OCI-LY1 (cell line): ENCODE data around the gene ATP6V1A.

Experiments
- H2AFZ ChIP-seq: fragments of 200-600 bp; sonication (generic), shearing (Covaris generic); 2 replicates; pipeline ENCODE4 v1.6.0; 2014; ENCODE audit warnings: antibody characterized with exemption, mild to moderate bottlenecking, low read length
- H3F3A ChIP-seq: fragments of 200-600 bp; sonication (generic), shearing (Covaris generic); 2 replicates; pipeline ENCODE4 v1.6.0; 2014; ENCODE audit warnings: mild to moderate bottlenecking, antibody characterized with exemption, low read length, moderate library complexity; ENCODE audit not compliant: insufficient read depth
- H3K27ac ChIP-seq: fragments of 200-600 bp; sonication (generic); 2 replicates; pipeline ENCODE4 v1.5.1; 2014; ENCODE audit warnings: low read length, mixed run types, mild to moderate bottlenecking, low read depth; ENCODE audit not compliant: poor library complexity, severe bottlenecking
- H3K27me3 ChIP-seq: fragments of 200-600 bp; sonication (generic); 2 replicates; pipeline ENCODE4 v1.6.0; 2014; ENCODE audit warnings: antibody characterized with exemption, mild to moderate bottlenecking, low read length, moderate library complexity; ENCODE audit not compliant: insufficient read depth
- H3K36me3 ChIP-seq: fragments of 200-600 bp; sonication (generic); 2 replicates; pipeline ENCODE4 v1.6.1; 2014; ENCODE audit warnings: mild to moderate bottlenecking, antibody characterized with exemption, low read length, moderate library complexity, mixed read lengths; ENCODE audit not compliant: insufficient read depth
- H3K4me1 ChIP-seq: fragments of 200-600 bp; sonication (generic); 2 replicates; pipeline ENCODE4 v1.5.1; 2014; ENCODE audit warnings: mild to moderate bottlenecking, low read length, moderate library complexity; ENCODE audit not compliant: insufficient read depth, severe bottlenecking
- H3K4me2 ChIP-seq: fragments of 200-600 bp; sonication (generic), shearing (Covaris generic); 2 replicates; pipeline ENCODE4 v1.6.1; 2014; ENCODE audit warnings: low read length
- H3K4me3 ChIP-seq: fragments of 200-600 bp; sonication (generic); 2 replicates; pipeline ENCODE4 v1.5.1; 2014; ENCODE audit warnings: low read length, low read depth, mild to moderate bottlenecking, mixed read lengths; ENCODE audit not compliant: poor library complexity, severe bottlenecking
- H3K79me2 ChIP-seq: fragments of 200-600 bp; shearing (Covaris generic); 2 replicates; pipeline ENCODE4 v1.6.1; 2016; ENCODE audit warnings: mixed run types, low read length, mixed read lengths; ENCODE audit not compliant: insufficient read depth
- H3K9ac ChIP-seq: fragments of 200-600 bp; sonication (generic), shearing (Covaris generic); 2 replicates; pipeline ENCODE4 v1.6.1; 2014; ENCODE audit warnings: mild to moderate bottlenecking, low read length, mixed read lengths
- H3K9me2 ChIP-seq: fragments of 200-600 bp; sonication (generic), shearing (Covaris generic); 2 replicates; pipeline ENCODE4 v1.6.1; 2014; ENCODE audit warnings: low read depth, mild to moderate bottlenecking, low read length, mixed read lengths
- H3K9me3 ChIP-seq: fragments of 200-600 bp; shearing (Covaris generic); 2 replicates; pipeline ENCODE4 v1.6.1; 2014; ENCODE audit warnings: low read length, mixed read lengths
- H4K20me1 ChIP-seq: fragments of 200-600 bp; sonication (generic), shearing (Covaris generic); 2 replicates; pipeline ENCODE4 v1.6.0; 2016; ENCODE audit warnings: mild to moderate bottlenecking, low read length; ENCODE audit not compliant: insufficient read depth
- EZH2 ChIP-seq: fragments of 200-600 bp; sonication (generic), shearing (Covaris generic); IDR thresholded peaks from 2 replicates; pipeline ENCODE4 v1.8.0; 2017; ENCODE audit warnings: borderline replicate concordance, mixed run types, mild to moderate bottlenecking, antibody characterized with exemption, low read length, moderate library complexity, mixed read lengths
- TF ChIP-seq, protein P1 (sequence below): fragments of 200-600 bp; sonication (generic), shearing (Covaris generic); IDR thresholded peaks from 2 replicates; pipeline ENCODE4 v1.5.1; 2017; ENCODE audit warnings: mild to moderate bottlenecking, antibody characterized with exemption, low read length, moderate library complexity, mixed read lengths

The ATP6V1A gene

DNA sequence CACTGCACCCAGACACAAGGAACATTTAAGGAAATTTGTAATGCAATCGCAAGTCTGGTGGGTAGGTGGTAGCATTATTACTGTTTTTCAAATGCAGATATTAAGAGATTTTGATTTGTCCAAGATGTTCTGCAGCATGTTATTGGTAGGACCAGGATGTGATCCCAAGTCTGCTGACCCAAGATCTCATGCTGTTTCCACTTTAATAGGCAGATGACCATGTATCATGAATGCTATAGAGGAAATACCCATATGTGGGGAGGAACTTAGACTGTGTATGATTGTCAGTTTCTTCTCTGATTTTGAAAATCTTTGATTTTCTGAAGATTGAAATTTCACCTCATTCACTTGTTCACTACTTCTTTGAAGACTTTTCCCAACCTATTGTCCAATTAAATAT, 28.7 kb downstream of the ATP6V1A start:
- H4K20me1 ChIP-seq: no peaks in the 10 kb centered on the region
- H3K79me2 ChIP-seq: 0 out of 2 replicates have a peak, but pooled peaks cover 4% of the 10 kb centered on the region
- H3F3A ChIP-seq: no peaks in the 10 kb centered on the region
- TF ChIP-seq, protein P1, sequence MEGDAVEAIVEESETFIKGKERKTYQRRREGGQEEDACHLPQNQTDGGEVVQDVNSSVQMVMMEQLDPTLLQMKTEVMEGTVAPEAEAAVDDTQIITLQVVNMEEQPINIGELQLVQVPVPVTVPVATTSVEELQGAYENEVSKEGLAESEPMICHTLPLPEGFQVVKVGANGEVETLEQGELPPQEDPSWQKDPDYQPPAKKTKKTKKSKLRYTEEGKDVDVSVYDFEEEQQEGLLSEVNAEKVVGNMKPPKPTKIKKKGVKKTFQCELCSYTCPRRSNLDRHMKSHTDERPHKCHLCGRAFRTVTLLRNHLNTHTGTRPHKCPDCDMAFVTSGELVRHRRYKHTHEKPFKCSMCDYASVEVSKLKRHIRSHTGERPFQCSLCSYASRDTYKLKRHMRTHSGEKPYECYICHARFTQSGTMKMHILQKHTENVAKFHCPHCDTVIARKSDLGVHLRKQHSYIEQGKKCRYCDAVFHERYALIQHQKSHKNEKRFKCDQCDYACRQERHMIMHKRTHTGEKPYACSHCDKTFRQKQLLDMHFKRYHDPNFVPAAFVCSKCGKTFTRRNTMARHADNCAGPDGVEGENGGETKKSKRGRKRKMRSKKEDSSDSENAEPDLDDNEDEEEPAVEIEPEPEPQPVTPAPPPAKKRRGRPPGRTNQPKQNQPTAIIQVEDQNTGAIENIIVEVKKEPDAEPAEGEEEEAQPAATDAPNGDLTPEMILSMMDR: no peak
- no peak for TF ChIP-seq EZH2
- H3K9me3 ChIP-seq: no peaks in the 10 kb centered on the region
- H3K27me3 ChIP-seq: no peaks in the 10 kb centered on the region
- H3K4me1 ChIP-seq: no peaks in the 10 kb centered on the region
- no peak overlapping the region for H3K9ac ChIP-seq
- H2AFZ ChIP-seq: no peak overlapping the region
- H3K9me2 ChIP-seq: no peaks in the 10 kb centered on the region
- H3K4me2 ChIP-seq: no peak overlapping the region
- H3K36me3 ChIP-seq: peaks cover 11% of the 10 kb centered on the region; the same call in 1 of the 2 replicates
- H3K27ac ChIP-seq: no peak overlapping the region
- H3K4me3 ChIP-seq: no peak overlapping the region

DNA sequence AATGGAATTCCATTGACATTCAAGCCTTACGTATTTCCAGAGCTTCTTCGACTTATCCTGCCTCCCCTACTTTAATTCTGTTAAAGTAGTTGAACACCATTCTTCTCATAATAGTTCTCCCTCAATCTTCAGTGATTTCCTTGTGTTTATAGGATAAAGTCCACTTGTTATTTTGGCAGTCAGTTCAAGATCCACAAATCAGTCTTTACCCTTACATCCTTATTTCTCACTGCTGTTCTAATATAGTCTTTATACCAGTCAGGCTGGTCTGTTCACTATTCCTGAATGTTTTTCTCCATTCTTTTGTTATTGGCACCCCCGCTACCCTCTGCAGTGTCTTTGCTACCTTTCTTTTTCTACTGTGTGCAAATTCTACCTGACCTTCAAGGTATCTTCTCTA, 29.7 kb downstream of the ATP6V1A start:
- Histone ChIP-seq H3K27ac (no peak overlapping the region), H3K4me3 (no peak overlapping the region), H3K4me1 (no peaks in the 10 kb centered on the region), H3K9me3 (no peaks in the 10 kb centered on the region), H3K4me2 (no peak overlapping the region), H3K27me3 (no peaks in the 10 kb centered on the region), H3K36me3 (peaks cover 17% of the 10 kb centered on the region; the same call in 1 of the 2 replicates), H4K20me1 (no peaks in the 10 kb centered on the region), H3F3A (no peaks in the 10 kb centered on the region), H3K9ac (no peak overlapping the region), H3K79me2 (0 out of 2 replicates have a peak, but pooled peaks cover 4% of the 10 kb centered on the region), H3K9me2 (no peaks in the 10 kb centered on the region), H2AFZ (no peak overlapping the region)
- TF ChIP-seq, protein P1: no peak
- TF ChIP-seq EZH2: no peak

DNA sequence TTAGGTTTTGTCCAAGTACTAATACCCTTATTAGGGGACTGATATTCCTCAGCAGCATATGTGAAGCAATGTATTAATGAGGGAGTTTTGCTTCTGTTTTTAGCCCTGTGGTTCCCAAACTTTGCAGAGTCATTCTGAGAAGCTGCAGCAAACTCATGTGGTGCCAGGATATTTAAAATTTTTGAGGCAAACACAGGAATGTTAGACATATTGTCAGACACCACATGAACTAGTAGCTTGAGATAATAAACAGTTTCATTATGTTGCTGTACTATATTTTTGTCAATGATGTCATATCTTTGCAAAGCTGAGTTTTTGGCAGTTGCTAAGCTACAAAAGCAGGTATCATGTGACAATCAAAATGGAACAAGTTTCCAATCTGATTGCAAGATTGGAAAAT, 36.6 kb downstream of the ATP6V1A start:
- H3K27me3 ChIP-seq: no peaks in the 10 kb centered on the region
- no peaks in the 10 kb centered on the region for H3K9me3 ChIP-seq
- no peaks in the 10 kb centered on the region for H3F3A ChIP-seq
- no peak overlapping the region for H2AFZ ChIP-seq
- TF ChIP-seq EZH2: no peak
- TF ChIP-seq, protein P1: no peak
- no peak overlapping the region for H3K4me3 ChIP-seq
- no peak overlapping the region for H3K27ac ChIP-seq
- peaks cover 15% of the 10 kb centered on the region for H3K4me1 ChIP-seq
- no peak overlapping the region for H3K9ac ChIP-seq
- peaks cover 52% of the 10 kb centered on the region for H3K36me3 ChIP-seq
- no peak overlapping the region for H3K4me2 ChIP-seq
- no peaks in the 10 kb centered on the region for H3K9me2 ChIP-seq
- no peaks in the 10 kb centered on the region for H4K20me1 ChIP-seq
- H3K79me2 ChIP-seq: 0 out of 2 replicates have a peak, but pooled peaks cover 3% of the 10 kb centered on the region
